Measurements from ENCODE around the gene DTNA. TPM values are rescaled to one million over a fixed set of nuclear protein-coding genes. Genes with fewer than 3 reads are reported as not detected.

DTNA gene
- polyA plus RNA-seq, 1 donor (not counting 4 experiments of a cell fraction or from before 2014, with no cell fraction given): 0.81 TPM

GRCh38 chr18:34848695-34849094 is 138.6 kb downstream of the DTNA start:
- Histone ChIP-seq H3K27ac (ENCODE audit: control insufficient read depth, insufficient read depth, low read length) (no peak overlapping the region), H4K20me1 (ENCODE audit: control insufficient read depth, extremely low read depth, insufficient read depth, low read length) (no peaks in the 10 kb centered on the region), H3K9me3 (ENCODE audit: control insufficient read depth, low read depth, low read length) (no peaks in the 10 kb centered on the region), H3K9ac (ENCODE audit: control insufficient read depth, extremely low read depth, insufficient read depth, low read length) (no peak overlapping the region), H3K79me2 (ENCODE audit: control insufficient read depth, insufficient read depth, low read length) (no peaks in the 10 kb centered on the region), H3K9me1 (ENCODE audit: control insufficient read depth, extremely low read depth, insufficient read depth, low read length) (no peaks in the 10 kb centered on the region), H3K36me3 (ENCODE audit: control insufficient read depth in 2 of 2, extremely low read depth in 1 of 2, insufficient read depth in 2 of 2, low read length in 2 of 2) (no peaks in the 10 kb centered on the region), H2AFZ (ENCODE audit: control insufficient read depth, low read length) (no peak overlapping the region), H3K27me3 (ENCODE audit: control insufficient read depth, extremely low read depth, insufficient read depth, low read length) (no peaks in the 10 kb centered on the region), H3K4me2 (ENCODE audit: control insufficient read depth, extremely low read depth, insufficient read depth, low read depth, low read length) (no peak overlapping the region), H3K4me3 (ENCODE audit: control insufficient read depth in 2 of 3, extremely low read depth in 1 of 3, insufficient read depth in 2 of 3, low read depth in 1 of 3, low read length in 3 of 3) (no peak overlapping the region), H3K4me1 (ENCODE audit: control insufficient read depth, extremely low read depth, insufficient read depth, low read length) (no peaks in the 10 kb centered on the region)
- no peak for DNase-seq (ENCODE audit: low read depth, low spot score)
- dilution Hi-C loops (cut with MboI; ENCODE audit: extremely low pct_ligation_motif_present, low sequenced_read_pairs): no loop called here
- TF ChIP-seq EZH2 (IDR thresholded peaks at IDR 0.05; ENCODE audit: low read length): no peak
- no peak for FAIRE-seq

- no peak for TF ChIP-seq CTCF (optimal IDR thresholded peaks at IDR 0.05 in 1 of 3, IDR thresholded peaks at IDR 0.05 in 1 of 3, conservative IDR thresholded peaks at IDR 0.05 in 1 of 3; ENCODE audit: extremely low read depth in 1 of 3, insufficient read depth in 2 of 3, low read length in 3 of 3)
- TF ChIP-seq EZH2 (IDR thresholded peaks at IDR 0.05; ENCODE audit: low read length): no peak
- Histone ChIP-seq H3K36me3 (ENCODE audit: control insufficient read depth in 2 of 2, extremely low read depth in 1 of 2, insufficient read depth in 2 of 2, low read length in 2 of 2) (no peaks in the 10 kb centered on the region), H3K9me1 (ENCODE audit: control insufficient read depth, extremely low read depth, insufficient read depth, low read length) (no peaks in the 10 kb centered on the region), H2AFZ (ENCODE audit: control insufficient read depth, low read length) (no peak overlapping the region), H3K79me2 (ENCODE audit: control insufficient read depth, insufficient read depth, low read length) (no peaks in the 10 kb centered on the region), H3K9ac (ENCODE audit: control insufficient read depth, extremely low read depth, insufficient read depth, low read length) (no peak overlapping the region), H3K27me3 (ENCODE audit: control insufficient read depth, extremely low read depth, insufficient read depth, low read length) (no peaks in the 10 kb centered on the region), H4K20me1 (ENCODE audit: control insufficient read depth, extremely low read depth, insufficient read depth, low read length) (no peaks in the 10 kb centered on the region), H3K4me2 (ENCODE audit: control insufficient read depth, extremely low read depth, insufficient read depth, low read depth, low read length) (no peak overlapping the region), H3K4me1 (ENCODE audit: control insufficient read depth, extremely low read depth, insufficient read depth, low read length) (no peaks in the 10 kb centered on the region), H3K27ac (ENCODE audit: control insufficient read depth, insufficient read depth, low read length) (no peak overlapping the region), H3K4me3 (ENCODE audit: control insufficient read depth in 2 of 3, extremely low read depth in 1 of 3, insufficient read depth in 2 of 3, low read depth in 1 of 3, low read length in 3 of 3) (no peak overlapping the region), H3K9me3 (ENCODE audit: control insufficient read depth, low read depth, low read length) (no peaks in the 10 kb centered on the region)
- dilution Hi-C loops (cut with MboI; ENCODE audit: extremely low pct_ligation_motif_present, low sequenced_read_pairs): no loop called here
- FAIRE-seq: no peak
- no peak for DNase-seq (ENCODE audit: low read depth, low spot score)
These were observed 147.2 kb downstream of the DTNA start for GRCh38 chr18:34857320-34857719.

DNA sequence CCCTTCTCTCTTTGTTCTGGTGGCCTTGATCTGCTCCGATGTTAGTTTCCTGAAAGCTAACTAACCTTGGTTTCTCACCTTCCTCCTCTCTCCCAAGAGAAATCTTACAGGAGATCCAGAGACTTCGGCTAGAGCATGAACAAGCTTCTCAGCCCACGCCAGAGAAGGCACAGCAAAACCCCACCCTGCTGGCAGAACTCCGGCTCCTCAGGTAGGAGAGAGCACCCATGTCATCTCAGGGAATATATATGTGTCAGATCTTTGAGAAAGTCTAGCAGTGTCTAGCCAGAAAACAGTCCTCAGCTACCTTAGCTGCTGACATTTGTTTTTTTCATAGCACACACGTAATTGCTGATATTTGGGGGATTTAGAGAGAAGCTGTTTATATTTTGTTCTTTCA is 148.1 kb downstream of the DTNA start:
- Histone ChIP-seq H3K9me3 (ENCODE audit: control insufficient read depth, low read depth, low read length) (no peaks in the 10 kb centered on the region), H3K27me3 (ENCODE audit: control insufficient read depth, extremely low read depth, insufficient read depth, low read length) (no peaks in the 10 kb centered on the region), H3K4me3 (ENCODE audit: control insufficient read depth in 2 of 3, extremely low read depth in 1 of 3, insufficient read depth in 2 of 3, low read depth in 1 of 3, low read length in 3 of 3) (no peak overlapping the region), H3K9ac (ENCODE audit: control insufficient read depth, extremely low read depth, insufficient read depth, low read length) (no peak overlapping the region), H4K20me1 (ENCODE audit: control insufficient read depth, extremely low read depth, insufficient read depth, low read length) (no peaks in the 10 kb centered on the region), H3K36me3 (ENCODE audit: control insufficient read depth in 2 of 2, extremely low read depth in 1 of 2, insufficient read depth in 2 of 2, low read length in 2 of 2) (no peaks in the 10 kb centered on the region), H2AFZ (ENCODE audit: control insufficient read depth, low read length) (no peak overlapping the region), H3K4me1 (ENCODE audit: control insufficient read depth, extremely low read depth, insufficient read depth, low read length) (no peaks in the 10 kb centered on the region), H3K79me2 (ENCODE audit: control insufficient read depth, insufficient read depth, low read length) (no peaks in the 10 kb centered on the region), H3K9me1 (ENCODE audit: control insufficient read depth, extremely low read depth, insufficient read depth, low read length) (no peaks in the 10 kb centered on the region), H3K4me2 (ENCODE audit: control insufficient read depth, extremely low read depth, insufficient read depth, low read depth, low read length) (no peak overlapping the region), H3K27ac (ENCODE audit: control insufficient read depth, insufficient read depth, low read length) (no peak overlapping the region)
- dilution Hi-C loops (cut with MboI; ENCODE audit: extremely low pct_ligation_motif_present, low sequenced_read_pairs): no loop called here
- FAIRE-seq: no peak
- DNase-seq (ENCODE audit: low read depth, low spot score): no peak
- TF ChIP-seq CTCF (optimal IDR thresholded peaks at IDR 0.05 in 1 of 3, IDR thresholded peaks at IDR 0.05 in 1 of 3, conservative IDR thresholded peaks at IDR 0.05 in 1 of 3; ENCODE audit: extremely low read depth in 1 of 3, insufficient read depth in 2 of 3, low read length in 3 of 3) (no peak), EZH2 (IDR thresholded peaks at IDR 0.05; ENCODE audit: low read length) (no peak)
